K562 (cell line): ENCODE results near the gene AGFG2. TPM values are rescaled to one million over a fixed set of nuclear protein-coding genes. Genes with fewer than 3 reads are reported as not detected.
A peak's percentile ranks its signal among the peaks of the same experiment; 100 is the strongest.

Experiments
- ADNP ChIP-seq: fragments of 200-800 bp; sonication (Bioruptor generic); IDR thresholded peaks from 2 replicates; pipeline ENCODE4 v1.6.1; 2016; ENCODE audit warnings: missing genetic modification characterization, missing compliant biosample characterization
- CEBPG ChIP-seq, 3 experiments: fragments of 200-800 bp in 1 of 3; sonication (Bioruptor generic) in 1 of 3; sonication (generic) in 1 of 3; formaldehyde crosslinking in 1 of 3; IDR thresholded peaks in 2 of 3; conservative IDR thresholded peaks in 1 of 3; 2 replicates each; pipeline versions ENCODE4 v1.6.1 to v1.8.0; 2016 to 2022; ENCODE audit warnings: missing compliant biosample characterization in 2 of 3, missing genetic modification characterization in 2 of 3, mild to moderate bottlenecking in 1 of 3, missing genetic modification reagents in 1 of 3
- EP300 ChIP-seq: IDR thresholded peaks from 2 replicates; pipeline ENCODE4 v1.6.1; 2012; ENCODE audit warnings: low read length, improper control_type of control experiment
- EP400 ChIP-seq: fragments of 450-650 bp; IDR thresholded peaks from 2 replicates; pipeline ENCODE4 v1.6.1; 2017; ENCODE audit warnings: antibody characterized with exemption, mild to moderate bottlenecking, moderate library complexity
- KLF13 ChIP-seq: fragments of 450-650 bp; IDR thresholded peaks from 2 replicates; pipeline ENCODE4 v1.6.1; 2016; ENCODE audit warnings: missing genetic modification characterization, low read depth, mild to moderate bottlenecking, missing compliant biosample characterization, moderate library complexity, borderline replicate concordance
- MBD2 ChIP-seq: sonication (generic); IDR thresholded peaks from 2 replicates; pipeline ENCODE4 v1.6.1; 2016; ENCODE audit warnings: low read depth, borderline replicate concordance
- SAP30 ChIP-seq: fragments of 200-600 bp; sonication (generic); IDR thresholded peaks from 2 replicates; pipeline ENCODE4 v1.6.1; 2012; ENCODE audit warnings: borderline replicate concordance, low read depth, mild to moderate bottlenecking, moderate library complexity, low read length, control low read depth, inconsistent platforms; ENCODE audit not compliant: insufficient read depth, poor library complexity, severe bottlenecking
- ZC3H4 ChIP-seq: sonication (generic); formaldehyde crosslinking; IDR thresholded peaks from 2 replicates; pipeline ENCODE4 v1.9.0; 2021; ENCODE audit warnings: missing genetic modification reagents, borderline replicate concordance
- ZNF197 ChIP-seq: fragments of 200-800 bp; sonication (Bioruptor generic); IDR thresholded peaks from 2 replicates; pipeline ENCODE4 v1.6.1; 2016; ENCODE audit warnings: low read depth, missing genetic modification characterization, missing compliant biosample characterization
- polyA plus RNA-seq, 8 experiments: library from polyadenylated mRNA; depleted of rRNA in 4 of 8; stranded (reverse) in 5 of 8; unstranded in 3 of 8; fragments of >200 nt; fragmentation: Nextera tagmentation in 2 of 8; fragmentation: Illumina TruSeq in 1 of 8; extraction: Ambion mirVana in 2 of 8; extraction: Trizol in 1 of 8; gene quantifications; 2 replicates each; pipeline versions ENCODE4 v1.2.1 to v1.2.3, GENCODE V29; 2011 to 2014; ENCODE audit warnings: inconsistent platforms in 1 of 8, missing spikeins in 1 of 8
- total RNA-seq, 7 experiments: library from RNA; depleted of rRNA in 6 of 7; stranded (reverse); fragments of >200 nt in 6 of 7; fragmentation: Illumina TruSeq in 2 of 7; extraction: Trizol in 2 of 7; gene quantifications; 2 replicates each; pipeline versions ENCODE4 v1.2.1 to v1.2.3, GENCODE V29; 2011 to 2021; ENCODE audit warnings: low replicate concordance in 1 of 7
- TF ChIP-seq, protein P1 (sequence below): sonication (generic); formaldehyde crosslinking; IDR thresholded peaks from 2 replicates; pipeline ENCODE4 v1.8.0; 2023; ENCODE audit warnings: mild to moderate bottlenecking, missing genetic modification reagents
- TF ChIP-seq, protein P2 (sequence below): fragments of 250-450 bp; sonication (Bioruptor Pico); IDR thresholded peaks from 2 replicates; pipeline ENCODE4 v1.8.0; 2021; ENCODE audit warnings: mild to moderate bottlenecking, moderate library complexity
- TF ChIP-seq, protein P3 (sequence below), 2 experiments: fragments of 450-650 bp; IDR thresholded peaks; 2 replicates each; pipeline ENCODE4 v1.6.1; 2016; ENCODE audit warnings: mild to moderate bottlenecking in 2 of 2, borderline replicate concordance in 1 of 2, low read depth in 1 of 2, moderate library complexity in 1 of 2

The AGFG2 gene
- total and polyA plus RNA-seq, 9 of the 15 experiments (the other 6 are each of a cell fraction or from before 2014, with no cell fraction given): 0.31 to 23.1 (median 6.5) TPM

DNA sequence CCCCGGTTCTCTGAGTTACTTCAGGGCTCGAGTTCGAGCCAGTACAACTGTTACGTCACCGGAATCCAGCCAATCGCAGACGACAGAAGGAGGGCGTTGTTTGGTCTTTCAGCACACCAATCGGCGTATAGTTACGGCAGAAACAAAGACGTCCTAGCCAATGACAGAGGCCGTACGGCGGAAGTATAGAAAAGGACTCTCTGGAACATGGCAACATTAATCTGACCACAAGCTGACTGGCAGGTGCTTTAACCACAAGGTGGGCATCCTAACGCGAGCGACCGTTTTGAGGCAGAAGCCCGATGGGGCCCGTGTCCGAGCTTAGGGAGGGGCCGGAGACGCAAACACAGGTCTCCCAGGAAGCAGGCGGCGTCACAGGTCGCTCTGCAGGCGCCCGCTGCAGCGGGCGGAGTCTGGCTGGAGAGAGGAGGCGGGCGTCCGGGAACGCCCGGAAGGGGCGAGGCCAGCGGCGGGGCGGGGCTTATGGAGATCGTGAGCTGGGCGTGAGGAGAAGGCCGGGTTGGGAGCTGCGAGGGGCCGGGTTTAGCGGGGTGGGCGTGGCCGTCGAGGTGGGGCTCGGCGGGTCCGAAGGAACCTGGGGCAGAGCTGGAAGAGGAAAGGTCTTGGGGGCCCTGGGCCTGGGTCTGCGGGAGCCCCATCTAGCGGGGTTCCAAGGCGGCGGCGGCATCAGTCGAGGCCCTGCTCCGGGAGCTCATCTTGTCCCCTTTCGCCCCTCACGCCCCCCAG, 73.2 kb downstream of the AGFG2 start, which contains the start of gene MOSPD3 (continued):
- TF ChIP-seq EP400 (peak; percentile 88), MBD2 (peak; percentile 91), EP300 (peak; percentile 25; the same call in 1 of the 2 replicates), ADNP (tag) (no peak), ZC3H4 (CRISPR knock-in tag) (no peak), SAP30 (peak; percentile 93), CEBPG (CRISPR knock-in tag; IDR thresholded peaks at IDR 0.05) (peak; percentile 75), CEBPG (tag; conservative IDR thresholded peaks at IDR 0.05 in 1 of 2, IDR thresholded peaks at IDR 0.05 in 1 of 2) (peak; percentile 92 to 96), ZNF197 (peak; percentile 45; the same call in 1 of the 2 replicates), KLF13 (0 out of 2 replicates have a peak, but pooled peaks have one; percentile 34)
- TF ChIP-seq, protein P1, sequence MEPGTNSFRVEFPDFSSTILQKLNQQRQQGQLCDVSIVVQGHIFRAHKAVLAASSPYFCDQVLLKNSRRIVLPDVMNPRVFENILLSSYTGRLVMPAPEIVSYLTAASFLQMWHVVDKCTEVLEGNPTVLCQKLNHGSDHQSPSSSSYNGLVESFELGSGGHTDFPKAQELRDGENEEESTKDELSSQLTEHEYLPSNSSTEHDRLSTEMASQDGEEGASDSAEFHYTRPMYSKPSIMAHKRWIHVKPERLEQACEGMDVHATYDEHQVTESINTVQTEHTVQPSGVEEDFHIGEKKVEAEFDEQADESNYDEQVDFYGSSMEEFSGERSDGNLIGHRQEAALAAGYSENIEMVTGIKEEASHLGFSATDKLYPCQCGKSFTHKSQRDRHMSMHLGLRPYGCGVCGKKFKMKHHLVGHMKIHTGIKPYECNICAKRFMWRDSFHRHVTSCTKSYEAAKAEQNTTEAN (CRISPR knock-in tag): no peak
- TF ChIP-seq, protein P2, sequence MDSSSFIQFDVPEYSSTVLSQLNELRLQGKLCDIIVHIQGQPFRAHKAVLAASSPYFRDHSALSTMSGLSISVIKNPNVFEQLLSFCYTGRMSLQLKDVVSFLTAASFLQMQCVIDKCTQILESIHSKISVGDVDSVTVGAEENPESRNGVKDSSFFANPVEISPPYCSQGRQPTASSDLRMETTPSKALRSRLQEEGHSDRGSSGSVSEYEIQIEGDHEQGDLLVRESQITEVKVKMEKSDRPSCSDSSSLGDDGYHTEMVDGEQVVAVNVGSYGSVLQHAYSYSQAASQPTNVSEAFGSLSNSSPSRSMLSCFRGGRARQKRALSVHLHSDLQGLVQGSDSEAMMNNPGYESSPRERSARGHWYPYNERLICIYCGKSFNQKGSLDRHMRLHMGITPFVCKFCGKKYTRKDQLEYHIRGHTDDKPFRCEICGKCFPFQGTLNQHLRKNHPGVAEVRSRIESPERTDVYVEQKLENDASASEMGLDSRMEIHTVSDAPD (CRISPR knock-in tag): no peak
- TF ChIP-seq, protein P3, sequence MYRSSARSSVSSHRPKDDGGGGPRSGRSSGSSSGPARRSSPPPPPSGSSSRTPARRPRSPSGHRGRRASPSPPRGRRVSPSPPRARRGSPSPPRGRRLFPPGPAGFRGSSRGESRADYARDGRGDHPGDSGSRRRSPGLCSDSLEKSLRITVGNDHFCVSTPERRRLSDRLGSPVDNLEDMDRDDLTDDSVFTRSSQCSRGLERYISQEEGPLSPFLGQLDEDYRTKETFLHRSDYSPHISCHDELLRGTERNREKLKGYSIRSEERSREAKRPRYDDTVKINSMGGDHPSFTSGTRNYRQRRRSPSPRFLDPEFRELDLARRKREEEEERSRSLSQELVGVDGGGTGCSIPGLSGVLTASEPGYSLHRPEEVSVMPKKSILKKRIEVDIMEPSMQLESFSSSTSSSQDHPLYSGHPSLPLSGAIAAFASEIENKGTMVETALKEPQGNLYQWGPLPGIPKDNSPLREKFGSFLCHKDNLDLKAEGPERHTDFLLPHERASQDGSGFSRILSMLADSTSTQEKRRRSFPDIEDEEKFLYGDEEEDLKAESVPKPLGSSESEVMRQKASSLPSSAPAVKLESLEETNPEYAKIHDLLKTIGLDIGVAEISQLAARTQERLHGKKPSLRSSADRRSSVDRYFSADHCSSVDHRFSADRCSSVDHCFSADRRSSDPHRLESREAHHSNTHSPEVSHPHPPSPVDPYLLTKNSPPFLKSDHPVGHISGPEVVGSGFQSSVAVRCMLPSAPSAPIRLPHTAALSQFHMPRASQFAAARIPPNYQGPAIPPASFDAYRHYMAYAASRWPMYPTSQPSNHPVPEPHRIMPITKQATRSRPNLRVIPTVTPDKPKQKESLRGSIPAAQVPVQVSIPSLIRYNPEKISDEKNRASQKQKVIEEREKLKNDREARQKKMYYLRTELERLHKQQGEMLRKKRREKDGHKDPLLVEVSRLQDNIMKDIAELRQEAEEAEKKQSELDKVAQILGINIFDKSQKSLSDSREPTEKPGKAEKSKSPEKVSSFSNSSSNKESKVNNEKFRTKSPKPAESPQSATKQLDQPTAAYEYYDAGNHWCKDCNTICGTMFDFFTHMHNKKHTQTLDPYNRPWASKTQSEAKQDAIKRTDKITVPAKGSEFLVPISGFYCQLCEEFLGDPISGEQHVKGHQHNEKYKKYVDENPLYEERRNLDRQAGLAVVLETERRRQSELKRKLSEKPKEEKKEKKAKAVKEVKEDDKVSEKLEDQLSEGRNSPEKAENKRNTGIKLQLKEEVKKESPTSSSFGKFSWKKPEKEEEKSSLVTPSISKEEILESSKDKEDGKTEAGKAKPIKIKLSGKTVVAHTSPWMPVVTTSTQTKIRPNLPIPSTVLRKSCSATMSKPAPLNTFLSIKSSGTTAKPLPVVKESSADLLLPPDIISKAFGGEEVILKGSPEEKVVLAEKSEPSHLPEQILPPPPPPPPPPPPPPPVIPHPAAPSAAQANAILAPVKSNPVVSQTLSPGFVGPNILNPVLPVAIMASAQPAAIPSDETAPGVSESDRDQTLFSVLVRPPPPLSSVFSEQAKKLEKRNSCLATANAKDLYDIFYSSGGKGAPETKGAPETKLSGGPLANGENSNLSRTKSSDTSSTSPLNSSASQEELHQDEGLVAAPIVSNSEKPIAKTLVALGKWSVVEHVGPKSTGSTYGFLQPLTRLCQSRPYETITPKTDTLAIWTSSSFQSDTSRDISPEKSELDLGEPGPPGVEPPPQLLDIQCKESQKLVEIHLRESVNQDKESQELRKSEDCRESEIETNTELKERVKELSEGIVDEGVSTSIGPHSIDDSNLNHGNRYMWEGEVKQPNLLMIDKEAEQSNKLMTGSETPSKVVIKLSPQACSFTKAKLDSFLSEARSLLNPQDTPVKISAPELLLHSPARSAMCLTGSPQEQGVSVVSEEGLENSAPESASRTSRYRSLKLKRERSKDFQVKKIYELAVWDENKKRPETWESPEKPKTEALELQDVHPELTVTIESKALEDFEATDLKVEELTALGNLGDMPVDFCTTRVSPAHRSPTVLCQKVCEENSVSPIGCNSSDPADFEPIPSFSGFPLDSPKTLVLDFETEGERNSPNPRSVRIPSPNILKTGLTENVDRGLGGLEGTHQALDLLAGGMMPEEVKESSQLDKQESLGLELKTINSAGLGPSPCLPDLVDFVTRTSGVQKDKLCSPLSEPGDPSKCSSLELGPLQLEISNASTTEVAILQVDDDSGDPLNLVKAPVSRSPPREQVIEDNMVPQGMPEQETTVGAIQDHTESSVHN (IDR thresholded peaks at IDR 0.05; ENCODE audit: borderline replicate concordance in 1 of 2, low read depth in 1 of 2): no peak
